Tibial nerve (tissue), 4 donors: ENCODE data around the gene MED7.

ENCODE experiments used
- CTCF ChIP-seq, 5 experiments: fragments of 200-600 bp in 3 of 5; fragments of 450-650 bp in 2 of 5; sonication (generic) in 3 of 5; IDR thresholded peaks; one replicate each; pipeline ENCODE4 v1.5.1; 2016 to 2019; ENCODE audit warnings: antibody characterized with exemption in 5 of 5, mild to moderate bottlenecking in 3 of 5, moderate library complexity in 2 of 5
- EP300 ChIP-seq, 2 donors: sonication (generic); formaldehyde crosslinking; IDR thresholded peaks; one replicate each; pipeline ENCODE4 v1.6.1; 2017; ENCODE audit warnings: antibody characterized with exemption in 2 of 2, mild to moderate bottlenecking in 1 of 2

GRCh38 chr5:157165261-157165660 lies 22.6 kb upstream of the MED7 start:
- no peak for TF ChIP-seq CTCF (IDR thresholded peaks at IDR 0.05)
- no peak for TF ChIP-seq EP300 (IDR thresholded peaks at IDR 0.05)
